ENCODE data around the gene MAP7D1.
A peak's percentile ranks its signal among the peaks of the same experiment; 100 is the strongest.

MAP7D1 gene

DNA sequence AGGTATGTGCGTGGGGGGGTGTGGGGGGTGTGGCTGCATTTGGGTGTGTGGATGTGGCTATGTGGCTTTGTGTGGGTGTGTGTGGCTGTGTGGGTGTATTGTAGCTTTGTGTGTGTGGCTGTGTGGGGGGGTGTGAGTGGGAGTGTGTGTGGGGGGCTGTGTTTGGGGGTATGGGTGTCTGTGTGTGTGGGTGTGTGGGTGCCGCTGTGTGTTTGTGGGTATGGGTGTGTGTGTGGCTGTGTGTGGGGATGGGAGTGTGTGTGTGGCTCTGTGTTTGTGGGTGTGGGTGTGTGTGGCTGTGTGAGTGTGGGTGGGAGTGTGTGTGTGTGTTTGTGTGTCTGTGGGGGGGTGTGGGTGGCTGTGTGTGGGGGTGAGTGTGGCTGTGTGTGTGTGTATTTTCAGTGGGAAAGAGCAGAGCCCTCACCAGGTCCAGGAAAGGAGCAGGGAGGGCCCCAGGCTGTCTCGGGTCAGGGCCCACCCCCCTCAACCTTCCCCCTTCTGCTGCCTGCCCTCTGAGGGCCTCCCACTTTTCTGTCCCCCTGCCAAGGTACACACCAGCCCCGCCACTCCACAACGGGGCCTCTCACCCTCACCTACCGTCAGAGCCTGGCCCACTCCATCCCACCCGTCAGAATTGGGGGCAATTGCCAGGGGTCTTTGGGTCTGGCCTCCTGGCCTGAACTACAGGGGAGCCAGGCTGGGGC, 29.0 kb upstream of the MAP7D1 start:
- DNase-seq (ENCODE audit: low read depth in 2 of 2) = no peak

DNA sequence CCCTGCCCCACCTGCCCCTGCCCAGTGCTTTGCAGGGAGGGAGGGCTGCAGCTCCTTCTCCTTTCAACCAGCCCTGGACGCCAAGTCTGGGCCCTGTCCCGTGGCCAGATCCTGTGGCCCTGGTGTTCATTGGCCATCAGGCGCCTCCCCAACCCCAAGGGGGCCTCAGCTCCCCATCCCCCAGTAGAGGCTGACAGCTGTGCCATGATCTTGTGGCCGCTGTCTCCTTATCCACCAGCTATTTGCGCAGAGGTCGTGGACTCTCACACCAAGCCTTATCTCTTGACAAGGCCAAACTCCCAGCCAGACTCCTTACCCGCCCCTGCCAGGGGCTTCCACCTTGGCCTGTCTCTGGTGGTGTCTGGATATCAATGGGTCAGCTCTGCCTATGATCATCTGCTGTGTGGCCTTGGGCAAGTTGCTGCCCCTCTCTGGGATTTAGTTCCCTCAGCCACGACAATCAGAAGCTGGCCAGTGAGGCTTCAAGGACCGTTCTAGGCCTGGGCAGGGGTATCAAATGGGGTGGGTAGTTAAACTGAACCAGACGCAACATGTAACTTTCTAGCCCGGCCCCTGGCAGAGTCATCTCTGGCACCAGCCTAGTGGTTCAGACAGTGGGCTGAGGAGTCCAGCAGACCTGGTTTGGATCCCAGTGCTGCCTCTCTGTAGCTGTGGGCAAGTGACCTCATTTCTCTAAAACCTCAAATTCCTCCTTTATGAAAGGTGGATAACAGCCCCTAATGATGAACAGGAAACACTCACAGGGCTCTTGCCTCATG, 27.6 kb upstream of the MAP7D1 start:
- DNase-seq (ENCODE audit: low read depth in 2 of 2) = no peak

GRCh38 chr1:36128905-36129206, 27.1 kb upstream of the MAP7D1 start:
- no peak for DNase-seq (ENCODE audit: low read depth in 2 of 2)

GRCh38 chr1:36132029-36132428, 23.9 kb upstream of the MAP7D1 start:
- DNase-seq (ENCODE audit: low read depth in 2 of 2) = no peak

- DNase-seq (ENCODE audit: low read depth in 2 of 2) = peak; percentile 84 to 86
Observed at GRCh38 chr1:36133484-36133883, 22.5 kb upstream of the MAP7D1 start.

GRCh38 chr1:36134031-36134430, 21.9 kb upstream of the MAP7D1 start:
- DNase-seq (ENCODE audit: low read depth in 2 of 2) = no peak

DNA sequence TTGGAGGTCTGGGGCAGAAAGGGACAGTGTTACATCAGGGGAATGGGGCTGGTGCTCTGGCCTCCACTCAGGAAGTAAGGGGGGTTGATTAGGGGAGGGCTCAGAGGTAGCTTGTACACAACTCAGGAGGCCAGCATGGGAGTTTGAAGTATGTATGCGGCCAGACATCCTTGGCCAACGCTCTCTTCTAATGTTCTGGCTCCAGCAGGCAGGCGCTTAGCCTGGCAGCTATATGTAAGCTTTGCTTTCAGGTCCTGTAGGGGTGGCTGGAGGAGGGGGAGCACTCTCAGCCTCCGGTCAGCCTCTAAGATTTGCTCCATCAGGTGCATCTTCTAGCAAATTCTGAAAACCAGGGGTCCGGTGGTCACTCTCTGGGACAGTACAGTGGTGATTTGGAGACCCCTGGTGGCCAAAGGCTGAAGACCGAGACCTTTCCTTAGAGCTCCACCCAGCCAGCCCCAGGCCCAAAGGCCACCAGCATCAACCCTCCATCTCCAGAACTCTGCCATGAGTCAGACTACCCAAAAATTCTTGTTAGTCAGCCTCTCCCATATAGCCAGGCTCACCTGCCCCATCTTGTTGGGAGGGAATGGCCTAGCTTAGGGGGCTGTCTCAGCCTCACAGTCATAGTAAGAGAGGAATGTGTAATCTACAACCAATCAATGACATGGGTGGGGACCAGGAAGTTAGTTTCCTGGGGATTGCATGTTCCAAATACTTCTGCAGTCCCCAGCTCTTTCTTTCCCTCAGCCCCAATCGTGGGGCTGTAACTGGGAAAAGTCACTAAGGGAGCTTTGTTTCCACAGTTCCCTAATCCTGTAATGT, 21.2 kb upstream of the MAP7D1 start:
- no peak for DNase-seq (ENCODE audit: low read depth in 2 of 2)

- no peak for DNase-seq (ENCODE audit: low read depth in 2 of 2)
Observed at GRCh38 chr1:36135330-36135667, 20.7 kb upstream of the MAP7D1 start.

- DNase-seq (ENCODE audit: low read depth in 2 of 2) = no peak
Observed at GRCh38 chr1:36135796-36136195, 20.2 kb upstream of the MAP7D1 start.

DNA sequence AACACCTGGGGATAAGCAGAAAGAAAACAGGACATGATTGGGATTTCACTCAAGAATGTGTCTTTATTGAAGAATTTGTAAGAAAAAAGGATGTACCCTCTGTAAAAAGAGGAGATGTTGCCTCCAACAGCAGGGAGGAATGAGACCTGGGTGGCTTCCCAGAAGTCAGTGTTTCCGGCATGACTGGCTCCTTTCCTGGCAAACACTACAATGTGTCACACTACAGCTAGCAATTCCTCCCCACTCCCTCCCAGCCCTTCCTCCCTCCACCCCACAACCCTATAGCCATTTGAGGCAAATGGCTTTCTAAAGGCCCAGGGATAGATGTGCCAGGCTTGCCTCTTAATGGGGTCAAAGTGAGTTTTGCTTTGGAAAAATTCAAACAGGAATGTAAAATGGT, 19.4 kb upstream of the MAP7D1 start:
- DNase-seq (ENCODE audit: low read depth in 2 of 2) = peak; percentile 64 to 66

GRCh38 chr1:36137226-36137625, 18.7 kb upstream of the MAP7D1 start:
- DNase-seq (ENCODE audit: low read depth in 2 of 2) = no peak

DNA sequence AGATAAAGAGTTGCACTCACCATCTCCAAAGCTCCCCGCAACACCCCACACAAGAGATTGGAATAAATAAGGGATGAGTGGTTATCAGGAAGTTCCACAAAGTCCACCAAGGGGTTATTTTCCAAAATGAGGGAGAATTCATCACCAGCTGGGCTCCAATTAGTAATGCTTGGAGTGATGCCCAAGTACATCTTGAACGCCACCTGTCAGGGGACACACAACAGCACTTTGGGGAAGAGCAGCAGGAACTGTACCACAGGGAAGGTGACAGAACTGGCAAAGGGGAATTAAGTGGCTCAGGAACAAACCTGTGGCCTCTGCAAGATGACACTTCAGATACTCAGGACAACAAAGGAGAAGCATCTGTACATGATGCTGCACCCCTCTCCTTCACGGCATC, 18.2 kb upstream of the MAP7D1 start:
- no peak for DNase-seq (ENCODE audit: low read depth in 2 of 2)

GRCh38 chr1:36139521-36139920, 16.4 kb upstream of the MAP7D1 start:
- DNase-seq (ENCODE audit: low read depth in 2 of 2) = no peak

- no peak for DNase-seq (ENCODE audit: low read depth in 2 of 2)
Observed at GRCh38 chr1:36142121-36142520, 13.8 kb upstream of the MAP7D1 start.

DNA sequence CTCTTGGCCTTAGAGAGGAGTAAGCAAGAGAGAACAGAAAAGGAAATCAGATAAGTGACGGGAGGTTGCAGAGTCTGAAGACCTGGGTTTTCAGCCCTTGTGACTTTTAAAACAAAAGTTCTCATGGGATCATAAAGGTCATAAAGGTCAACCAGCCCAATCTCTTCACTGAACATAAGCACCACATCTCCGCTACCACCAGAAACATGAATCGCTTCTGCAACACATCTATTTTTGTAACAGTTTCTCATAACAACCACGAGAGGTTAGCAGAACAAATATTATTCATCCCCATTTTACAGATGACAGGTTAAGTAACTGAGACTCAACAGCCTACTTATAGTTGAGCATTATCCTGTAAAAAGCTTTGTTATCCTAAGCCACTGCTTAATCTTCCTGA, 12.5 kb upstream of the MAP7D1 start:
- DNase-seq (ENCODE audit: low read depth in 2 of 2) = no peak

- DNase-seq (ENCODE audit: low read depth in 2 of 2) = no peak
Observed at GRCh38 chr1:36144413-36144812, 11.5 kb upstream of the MAP7D1 start.

GRCh38 chr1:36148821-36149236, 7.1 kb upstream of the MAP7D1 start:
- no peak for DNase-seq (ENCODE audit: low read depth in 2 of 2)

GRCh38 chr1:36149237-36149972, 6.6 kb upstream of the MAP7D1 start, which contains the start of gene TRAPPC3:
Gene TRAPPC3 (minus strand): TSS chr1:36149486. CDS start chr1:36149378, 108 bp downstream.
- DNase-seq (ENCODE audit: low read depth in 2 of 2) = peak; percentile 99

- DNase-seq (ENCODE audit: low read depth in 2 of 2) = no peak
Observed at GRCh38 chr1:36149973-36150295, 6.0 kb upstream of the MAP7D1 start.

DNA sequence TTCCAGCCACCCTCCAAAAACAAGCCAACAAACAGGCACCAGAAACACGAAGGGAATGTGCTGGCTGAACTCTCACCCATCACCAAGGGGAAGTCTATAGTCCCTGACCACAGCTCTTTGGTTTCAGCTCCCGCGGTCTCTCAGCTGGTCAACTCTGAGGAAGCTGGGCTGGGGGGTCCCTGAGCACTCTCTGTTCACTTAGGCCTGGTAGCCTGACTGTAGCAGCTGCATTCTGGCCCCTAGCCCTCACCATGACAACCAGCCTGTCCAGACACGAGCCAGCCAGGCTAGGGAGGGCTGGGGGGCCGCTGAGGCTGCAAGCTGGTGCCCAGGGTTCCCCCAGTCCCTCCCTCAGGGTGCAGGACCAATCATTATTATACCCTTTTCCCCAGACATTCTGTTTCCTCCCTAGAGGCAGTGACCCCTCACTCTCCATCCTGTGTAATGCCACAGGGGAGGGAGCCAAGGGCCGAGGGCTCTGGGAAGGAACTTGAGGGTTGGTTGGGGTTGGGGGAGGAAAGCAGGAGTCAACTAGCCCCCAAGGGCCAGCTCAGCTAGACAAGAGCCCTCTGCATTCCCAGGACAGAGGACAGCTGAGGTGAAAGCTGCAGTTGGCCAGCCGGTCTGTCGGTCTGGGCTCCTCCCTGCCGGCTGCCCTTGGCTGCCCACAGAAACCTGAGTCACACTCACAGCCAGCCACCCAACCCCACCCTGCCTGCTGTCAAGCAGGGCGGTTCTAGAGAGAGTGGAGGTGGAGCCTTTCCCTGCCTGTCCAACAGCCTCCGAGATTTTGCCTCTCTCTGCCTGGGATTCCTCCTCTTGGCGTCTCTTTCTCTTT, 5.4 kb upstream of the MAP7D1 start:
- peak; percentile 61 to 69 for DNase-seq (ENCODE audit: low read depth in 2 of 2)

DNA sequence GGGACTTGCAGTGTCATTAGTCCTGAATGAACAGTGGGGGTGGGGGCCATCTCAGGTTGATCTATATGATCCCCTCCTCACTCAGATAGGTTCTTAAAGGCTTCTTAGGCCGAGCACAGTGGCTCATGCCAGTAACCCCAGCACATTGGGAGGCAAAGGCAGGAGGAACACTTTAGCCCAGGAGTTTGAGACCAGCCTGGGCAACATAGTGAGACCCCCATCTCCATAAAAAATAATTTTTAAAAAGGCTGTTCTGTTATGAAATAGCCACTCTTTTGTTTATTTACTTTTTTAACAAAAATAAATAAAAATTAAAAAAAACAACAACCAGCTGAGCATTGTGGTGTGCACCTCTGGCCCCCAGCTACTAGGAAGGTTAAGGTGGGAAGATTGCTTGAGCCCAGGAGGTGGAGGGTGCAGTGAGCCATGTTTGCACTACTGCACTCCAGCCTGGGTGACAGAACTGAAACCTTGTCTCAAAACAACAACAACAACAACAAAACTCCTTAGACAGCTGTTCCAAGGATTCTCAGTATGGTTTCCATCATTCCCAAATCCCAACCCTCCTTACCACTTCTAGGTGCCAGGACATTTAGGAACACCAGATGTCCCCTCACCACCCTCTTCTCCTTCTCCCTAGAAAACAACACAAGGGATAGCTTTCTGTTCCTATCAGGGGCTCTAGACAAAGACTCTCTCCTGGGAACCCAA, 4.7 kb upstream of the MAP7D1 start:
- DNase-seq (ENCODE audit: low read depth in 2 of 2) = no peak
